Measurements from ENCODE around the gene PPP1R17. TPM values are rescaled to one million over a fixed set of nuclear protein-coding genes. Genes with fewer than 3 reads are reported as not detected.

PPP1R17 gene
- total and polyA plus RNA-seq, 7 donors, result not detected

DNA sequence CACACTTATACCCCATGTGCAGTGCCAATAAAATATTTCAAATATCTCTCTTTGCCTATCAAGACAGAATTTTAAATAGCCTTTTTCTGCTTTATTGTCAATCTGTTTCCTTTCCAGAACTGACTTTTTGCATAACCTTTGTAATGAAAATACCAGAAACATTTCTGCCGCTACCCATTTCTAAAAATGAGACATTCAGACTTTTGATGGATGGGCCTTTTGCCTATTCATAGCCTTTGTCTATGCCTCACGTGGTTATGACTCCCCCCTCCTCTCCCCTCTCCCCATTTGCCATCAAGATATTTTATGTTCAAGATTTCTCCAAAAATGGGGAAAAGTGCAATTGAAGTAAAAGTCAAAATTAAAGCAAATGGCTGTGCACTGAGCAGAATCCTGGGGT is 5.9 kb downstream of the PPP1R17 start:
- intact Hi-C loops (cut with DNase I), result no loop called here
- 54 to 60% methylated on average over 2 of the region's 2 CpGs for WGBS, 2 donors
- Histone ChIP-seq H3K9me3 (no peaks in the 10 kb centered on the region), H3K27me3 (no peaks in the 10 kb centered on the region), H3K4me3 (no peak overlapping the region), H3K27ac (no peak overlapping the region), H3K4me1 (no peaks in the 10 kb centered on the region), H3K36me3 (no peaks in the 10 kb centered on the region)
- TF ChIP-seq POLR2AphosphoS5 (IDR thresholded peaks at IDR 0.05) (no peak), CTCF (IDR thresholded peaks at IDR 0.05) (no peak), POLR2A (IDR thresholded peaks at IDR 0.05) (no peak), EP300 (IDR thresholded peaks at IDR 0.05) (no peak)
- no peak for DNase-seq

DNA sequence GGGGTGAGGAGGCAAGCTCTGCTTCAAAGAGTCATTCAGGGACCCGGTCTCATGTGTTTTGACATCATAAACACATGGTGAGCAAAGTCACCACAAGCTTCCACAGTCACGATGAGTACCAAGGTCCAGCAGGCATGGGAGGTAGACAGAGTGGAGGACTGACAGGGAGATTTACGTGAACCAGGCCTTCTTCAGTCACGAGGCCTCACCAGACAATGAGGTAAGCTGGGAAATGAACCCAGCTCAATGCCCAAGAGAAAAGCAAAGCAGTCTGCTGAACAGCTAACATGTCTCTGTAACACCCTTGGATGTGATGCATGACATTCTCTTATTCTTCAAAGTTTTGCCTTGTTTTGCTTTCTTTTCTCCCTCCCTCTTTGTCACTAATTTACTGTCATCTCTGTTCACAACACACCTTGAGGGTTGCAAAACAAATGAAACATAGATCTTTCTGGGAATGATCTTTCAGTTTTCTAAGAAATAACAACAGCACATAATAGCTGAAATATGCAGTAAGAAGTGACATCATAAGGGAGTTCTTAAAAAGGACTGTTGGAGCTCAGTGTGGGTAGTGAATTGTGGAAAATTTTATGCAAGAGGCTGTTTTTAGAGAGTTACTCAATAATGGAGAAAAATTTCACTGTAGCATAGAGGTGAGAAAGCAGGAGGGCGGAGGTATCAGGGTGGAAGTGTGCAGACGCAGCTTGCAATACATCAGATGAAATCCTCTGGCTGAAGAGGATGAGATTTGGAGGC is 9.0 kb downstream of the PPP1R17 start:
- no peaks in the 10 kb centered on the region for H3K27me3 ChIP-seq
- WGBS, 2 donors, result 65 to 73% methylated on average over 6 of the region's 6 CpGs
- H3K27ac ChIP-seq, result peak overlapping the region in 1 of 4 donors; percentile 3
- no peak for TF ChIP-seq POLR2AphosphoS5 (IDR thresholded peaks at IDR 0.05)
- no peak for TF ChIP-seq POLR2A (IDR thresholded peaks at IDR 0.05)
- no peak for DNase-seq
- intact Hi-C loops (cut with DNase I), result no loop called here
- no peak overlapping the region for H3K4me3 ChIP-seq
- H3K36me3 ChIP-seq, result no peaks in the 10 kb centered on the region
- no peaks in the 10 kb centered on the region for H3K4me1 ChIP-seq
- no peaks in the 10 kb centered on the region for H3K9me3 ChIP-seq

GRCh38 chr7:31699050-31699449 is 12.0 kb downstream of the PPP1R17 start:
- Histone ChIP-seq H3K27ac (no peak overlapping the region), H3K27me3 (no peaks in the 10 kb centered on the region), H3K36me3 (no peaks in the 10 kb centered on the region), H3K4me1 (no peaks in the 10 kb centered on the region), H3K9me3 (no peaks in the 10 kb centered on the region), H3K4me3 (no peak overlapping the region)
- no peak for TF ChIP-seq CTCF (IDR thresholded peaks at IDR 0.05)
- TF ChIP-seq POLR2AphosphoS5 (IDR thresholded peaks at IDR 0.05), result no peak
- TF ChIP-seq EP300 (IDR thresholded peaks at IDR 0.05), result no peak
- TF ChIP-seq POLR2A (IDR thresholded peaks at IDR 0.05), result no peak
- WGBS, 2 donors, result 53 to 62% methylated on average over 2 of the region's 2 CpGs
- intact Hi-C loops (cut with DNase I), result no loop called here
- DNase-seq, result no peak

GRCh38 chr7:31702354-31702753 is 15.3 kb downstream of the PPP1R17 start:
- no peak overlapping the region for H3K27ac ChIP-seq
- H3K4me1 ChIP-seq, result no peaks in the 10 kb centered on the region
- no peaks in the 10 kb centered on the region for H3K27me3 ChIP-seq
- DNase-seq, result no peak
- intact Hi-C loops (cut with DNase I), result no loop called here
- H3K4me3 ChIP-seq, result no peak overlapping the region
- no peaks in the 10 kb centered on the region for H3K9me3 ChIP-seq
- WGBS, 2 donors, result 86% methylated on average over 3 of the region's 3 CpGs
- TF ChIP-seq EP300 (IDR thresholded peaks at IDR 0.05), result no peak
- TF ChIP-seq CTCF (IDR thresholded peaks at IDR 0.05), result no peak
- TF ChIP-seq POLR2AphosphoS5 (IDR thresholded peaks at IDR 0.05), result no peak
- TF ChIP-seq POLR2A (IDR thresholded peaks at IDR 0.05), result no peak
- no peaks in the 10 kb centered on the region for H3K36me3 ChIP-seq

DNA sequence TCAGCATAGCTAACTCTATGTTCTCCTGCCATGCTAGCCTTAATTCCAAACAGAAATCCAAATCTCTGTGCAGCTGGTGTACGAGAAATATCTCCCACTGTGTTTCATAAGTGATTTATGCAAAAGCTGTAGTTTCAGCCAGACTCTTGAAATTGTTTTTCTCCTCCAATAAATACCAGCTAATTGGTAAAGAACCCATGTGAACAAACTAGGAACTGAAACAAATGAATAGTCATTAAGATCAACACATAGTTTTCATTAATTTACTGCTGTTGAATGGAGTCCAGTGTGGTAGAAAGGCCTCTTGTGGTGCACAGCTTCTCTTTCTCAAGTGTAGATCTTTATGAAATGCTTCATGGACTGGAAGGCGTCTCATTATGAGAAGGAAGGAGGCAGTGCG is 18.4 kb downstream of the PPP1R17 start:
- no peaks in the 10 kb centered on the region for H3K36me3 ChIP-seq
- no peaks in the 10 kb centered on the region for H3K27me3 ChIP-seq
- intact Hi-C loops (cut with DNase I), result no loop called here
- no peaks in the 10 kb centered on the region for H3K9me3 ChIP-seq
- no peaks in the 10 kb centered on the region for H3K4me1 ChIP-seq
- TF ChIP-seq EP300 (IDR thresholded peaks at IDR 0.05), result no peak
- TF ChIP-seq POLR2A (IDR thresholded peaks at IDR 0.05), result no peak
- no peak for TF ChIP-seq CTCF (IDR thresholded peaks at IDR 0.05)
- no peak for TF ChIP-seq POLR2AphosphoS5 (IDR thresholded peaks at IDR 0.05)
- H3K4me3 ChIP-seq, result no peak overlapping the region
- WGBS, 2 donors, result 77 to 78% methylated on average over 3 of the region's 3 CpGs
- no peak for DNase-seq
- no peak overlapping the region for H3K27ac ChIP-seq

Data from sigmoid colon (tissue), 7 donors.